Hepatocyte (in vitro differentiated cells): ENCODE data around the gene CBFA2T3. TPM values are rescaled to one million over a fixed set of nuclear protein-coding genes. Genes with fewer than 3 reads are reported as not detected.

Source experiments
- DNase-seq: peaks from one replicate; pipeline ENCODE4 v3.0.0-alpha.2; 2016; ENCODE audit warnings: low spot score
- H2AFZ ChIP-seq: fragments of 200-600 bp; sonication (generic); 2 replicates; pipeline ENCODE4 v1.6.0; 2016; ENCODE audit warnings: antibody characterized with exemption, mild to moderate bottlenecking
- H3K27ac ChIP-seq: fragments of 200-600 bp; sonication (generic); 2 replicates; pipeline ENCODE4 v1.5.1; 2016; ENCODE audit warnings: mild to moderate bottlenecking
- H3K27me3 ChIP-seq: fragments of 200-600 bp; sonication (generic); 2 replicates; pipeline ENCODE4 v1.6.1; 2016
- H3K36me3 ChIP-seq: fragments of 200-600 bp; sonication (generic); replicated peaks from 2 replicates; pipeline ENCODE4 v1.5.1; 2016; ENCODE audit warnings: low read depth; ENCODE audit not compliant: insufficient read depth
- H3K4me1 ChIP-seq: fragments of 200-600 bp; sonication (generic); 2 replicates; pipeline ENCODE4 v1.5.1; 2016; ENCODE audit warnings: mild to moderate bottlenecking, moderate library complexity; ENCODE audit not compliant: insufficient read depth
- H3K4me2 ChIP-seq: fragments of 200-600 bp; sonication (generic); 2 replicates; pipeline ENCODE4 v1.6.0; 2016
- H3K4me3 ChIP-seq: fragments of 200-600 bp; sonication (generic); 2 replicates; pipeline ENCODE4 v1.5.1; 2016; ENCODE audit warnings: mild to moderate bottlenecking
- H3K79me2 ChIP-seq: fragments of 200-600 bp; sonication (generic); 2 replicates; pipeline ENCODE4 v1.6.0; 2017; ENCODE audit warnings: mild to moderate bottlenecking
- H3K9me2 ChIP-seq: fragments of 200-600 bp; sonication (generic); replicated peaks from 2 replicates; pipeline ENCODE4 v1.6.0; 2017; ENCODE audit warnings: mild to moderate bottlenecking; ENCODE audit not compliant: insufficient read depth
- H3K9me3 ChIP-seq: fragments of 200-600 bp; sonication (generic); 2 replicates; pipeline ENCODE4 v1.5.1; 2016; ENCODE audit warnings: low read depth, mild to moderate bottlenecking
- H4K20me1 ChIP-seq: fragments of 200-600 bp; sonication (generic); 2 replicates; pipeline ENCODE4 v1.6.0; 2016; ENCODE audit warnings: mild to moderate bottlenecking; ENCODE audit not compliant: insufficient read depth, poor library complexity, severe bottlenecking
- EZH2 ChIP-seq: fragments of 200-600 bp; sonication (generic); IDR thresholded peaks from 2 replicates; pipeline ENCODE4 v1.6.1; 2016; ENCODE audit warnings: antibody characterized with exemption, mild to moderate bottlenecking, borderline replicate concordance
- EZH2phosphoT487 ChIP-seq: fragments of 200-600 bp; sonication (generic); IDR thresholded peaks from one replicate; pipeline ENCODE4 v1.6.1; 2018; ENCODE audit warnings: antibody characterized with exemption, mild to moderate bottlenecking, low read depth, moderate library complexity; ENCODE audit not compliant: unreplicated experiment, severe bottlenecking
- WGBS: methylation state at CpG from one replicate; pipeline ENCODE4 v1.1.6; 2016; ENCODE audit warnings: low lambda C conversion rate; ENCODE audit errors: missing lambda C conversion rate; 5-methylcytosine and 5-hydroxymethylcytosine counted together
- polyA plus RNA-seq: library from polyadenylated mRNA; unstranded; fragments of >200 nt; fragmentation: Nextera tagmentation; extraction: Ambion mirVana; gene quantifications from 2 replicates; pipeline ENCODE4 v1.2.1, GENCODE V29; 2016
- total RNA-seq: library from RNA; depleted of rRNA; stranded (reverse); fragments of >200 nt; gene quantifications from 2 replicates; pipeline ENCODE4 v1.2.3, GENCODE V29; 2014
- TF ChIP-seq, protein P1 (sequence below): fragments of 200-600 bp; sonication (generic); IDR thresholded peaks from 2 replicates; pipeline ENCODE4 v1.5.1; 2016; ENCODE audit warnings: antibody characterized with exemption, mild to moderate bottlenecking; ENCODE audit not compliant: poor library complexity

Gene CBFA2T3
- total and polyA plus RNA-seq, 2 experiments from 2014 or later = 0.07 to 1.5 TPM

- Histone ChIP-seq H3K9me2 (no peaks in the 10 kb centered on the region), H4K20me1 (peaks cover 3% of the 10 kb centered on the region), H2AFZ (peak overlapping the region; percentile 57), H3K36me3 (no peaks in the 10 kb centered on the region), H3K4me3 (peak overlapping the region; percentile 68), H3K4me2 (peak overlapping the region; percentile 93), H3K9me3 (no peaks in the 10 kb centered on the region), H3K79me2 (peaks cover 27% of the 10 kb centered on the region), H3K4me1 (peaks cover 11% of the 10 kb centered on the region), H3K27ac (peak overlapping the region; percentile 80), H3K27me3 (no peaks in the 10 kb centered on the region)
- 18% methylated on average over 12 of the region's 12 CpGs for WGBS
- DNase-seq = peak; percentile 92
- TF ChIP-seq EZH2phosphoT487 = no peak
- TF ChIP-seq, protein P1, sequence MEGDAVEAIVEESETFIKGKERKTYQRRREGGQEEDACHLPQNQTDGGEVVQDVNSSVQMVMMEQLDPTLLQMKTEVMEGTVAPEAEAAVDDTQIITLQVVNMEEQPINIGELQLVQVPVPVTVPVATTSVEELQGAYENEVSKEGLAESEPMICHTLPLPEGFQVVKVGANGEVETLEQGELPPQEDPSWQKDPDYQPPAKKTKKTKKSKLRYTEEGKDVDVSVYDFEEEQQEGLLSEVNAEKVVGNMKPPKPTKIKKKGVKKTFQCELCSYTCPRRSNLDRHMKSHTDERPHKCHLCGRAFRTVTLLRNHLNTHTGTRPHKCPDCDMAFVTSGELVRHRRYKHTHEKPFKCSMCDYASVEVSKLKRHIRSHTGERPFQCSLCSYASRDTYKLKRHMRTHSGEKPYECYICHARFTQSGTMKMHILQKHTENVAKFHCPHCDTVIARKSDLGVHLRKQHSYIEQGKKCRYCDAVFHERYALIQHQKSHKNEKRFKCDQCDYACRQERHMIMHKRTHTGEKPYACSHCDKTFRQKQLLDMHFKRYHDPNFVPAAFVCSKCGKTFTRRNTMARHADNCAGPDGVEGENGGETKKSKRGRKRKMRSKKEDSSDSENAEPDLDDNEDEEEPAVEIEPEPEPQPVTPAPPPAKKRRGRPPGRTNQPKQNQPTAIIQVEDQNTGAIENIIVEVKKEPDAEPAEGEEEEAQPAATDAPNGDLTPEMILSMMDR = peak; percentile 72
Observed at GRCh38 chr16:88857728-88858339, 119.2 kb downstream of the CBFA2T3 start.

DNA sequence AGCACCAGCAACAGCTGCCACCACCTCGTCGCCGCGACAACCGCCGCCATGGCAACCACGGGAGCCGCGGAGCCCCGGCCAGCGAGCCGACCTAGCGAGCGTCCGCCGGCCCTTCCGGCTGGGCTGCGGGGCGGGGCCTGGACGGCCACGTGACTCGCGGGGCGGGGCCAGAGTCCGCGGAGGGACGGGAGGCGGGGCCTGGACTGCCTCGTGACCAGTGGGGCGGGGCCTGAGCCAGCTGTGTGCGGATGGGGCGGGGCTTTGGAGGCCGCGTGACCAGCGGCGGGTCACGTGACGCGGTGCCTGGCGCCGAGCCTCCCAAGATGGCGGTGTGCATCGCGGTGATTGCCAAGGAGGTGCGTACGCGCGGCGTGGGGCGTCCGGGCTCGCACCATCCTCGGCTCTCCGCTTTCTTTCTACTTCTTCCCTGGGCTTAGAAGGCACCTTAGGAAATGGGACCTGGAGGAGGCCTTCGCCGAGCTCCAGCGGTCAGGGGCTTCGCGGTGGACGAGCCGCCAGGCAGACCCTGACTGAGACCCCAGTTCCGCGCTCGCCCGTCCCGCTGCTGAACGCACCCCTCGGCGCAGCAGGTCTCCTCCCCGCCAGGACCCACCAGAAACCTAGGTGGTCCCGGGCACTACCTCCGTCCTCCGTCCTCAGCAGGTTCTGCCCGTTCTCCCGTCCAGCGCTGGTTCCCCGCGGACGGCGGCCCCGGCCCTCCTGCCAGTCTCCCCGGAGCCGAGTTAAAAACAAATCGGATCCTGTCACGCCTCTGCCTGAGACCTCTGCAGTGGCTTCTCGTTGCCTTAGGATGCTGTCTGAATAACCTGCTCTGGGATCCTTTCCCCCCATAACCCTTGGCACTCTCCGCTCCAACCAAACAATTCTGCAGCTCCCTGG is 119.9 kb downstream of the CBFA2T3 start, which contains the start of the genes GALNS and TRAPPC2L:
Gene GALNS, minus strand, starts transcription at position 120 of the 900 bp plus-strand sequence. Its CDS starts 70 bp downstream, at position 50.
Gene TRAPPC2L, plus strand, starts transcription at position 300 of the 900 bp plus-strand sequence. Its CDS starts 24 bp downstream, at position 324.
- TF ChIP-seq EZH2phosphoT487 = no peak
- TF ChIP-seq, protein P1 = no peak
- no peak for TF ChIP-seq EZH2

GRCh38 chr16:88856122-88856827 is 120.7 kb downstream of the CBFA2T3 start:
- Histone ChIP-seq H3K9me3 (no peaks in the 10 kb centered on the region), H3K27me3 (no peaks in the 10 kb centered on the region), H4K20me1 (peaks cover 3% of the 10 kb centered on the region), H3K9me2 (no peaks in the 10 kb centered on the region), H3K27ac (no peak overlapping the region), H3K4me3 (peak overlapping the region; percentile 45), H3K4me1 (peaks cover 11% of the 10 kb centered on the region), H3K79me2 (peaks cover 27% of the 10 kb centered on the region), H2AFZ (no peak overlapping the region), H3K4me2 (peak overlapping the region; percentile 98), H3K36me3 (no peaks in the 10 kb centered on the region)
- TF ChIP-seq EZH2phosphoT487 = no peak
- TF ChIP-seq EZH2 = no peak
- TF ChIP-seq, protein P1 = no peak
- WGBS = 13% methylated on average over 22 of the region's 53 CpGs
- DNase-seq = no peak

More for the DNA sequence above, 119.9 kb downstream of the CBFA2T3 start, which contains the start of the genes GALNS and TRAPPC2L:
- no peaks in the 10 kb centered on the region for H3K9me2 ChIP-seq
- no peaks in the 10 kb centered on the region for H3K27me3 ChIP-seq
- H4K20me1 ChIP-seq = peaks cover 3% of the 10 kb centered on the region
- peak within 1 kb of the TSS; percentile 80 for H3K27ac ChIP-seq
- WGBS = 2% methylated on average over 45 of the region's 87 CpGs
- H2AFZ ChIP-seq = peak within 1 kb of the TSS; percentile 57
- no peaks in the 10 kb centered on the region for H3K9me3 ChIP-seq
- H3K79me2 ChIP-seq = peaks cover 27% of the 10 kb centered on the region
- peak; percentile 100 for DNase-seq
- peak within 1 kb of the TSS; percentile 98 for H3K4me2 ChIP-seq
- H3K36me3 ChIP-seq = no peaks in the 10 kb centered on the region
- H3K4me1 ChIP-seq = peaks cover 11% of the 10 kb centered on the region
- H3K4me3 ChIP-seq = peak within 1 kb of the TSS; percentile 68
